Activated CD4-positive, alpha-beta T cell treated with anti-CD3 and anti-CD28 coated beads, Interleukin-2, amount 50 U/mL, for 48 hours (primary cell): Measurements from ENCODE around the gene GJC2.

Experiments used
- DNase-seq, 2 experiments: peaks; one replicate each; pipeline ENCODE4 v3.0.0-alpha.2; 2020

GJC2 gene

DNA sequence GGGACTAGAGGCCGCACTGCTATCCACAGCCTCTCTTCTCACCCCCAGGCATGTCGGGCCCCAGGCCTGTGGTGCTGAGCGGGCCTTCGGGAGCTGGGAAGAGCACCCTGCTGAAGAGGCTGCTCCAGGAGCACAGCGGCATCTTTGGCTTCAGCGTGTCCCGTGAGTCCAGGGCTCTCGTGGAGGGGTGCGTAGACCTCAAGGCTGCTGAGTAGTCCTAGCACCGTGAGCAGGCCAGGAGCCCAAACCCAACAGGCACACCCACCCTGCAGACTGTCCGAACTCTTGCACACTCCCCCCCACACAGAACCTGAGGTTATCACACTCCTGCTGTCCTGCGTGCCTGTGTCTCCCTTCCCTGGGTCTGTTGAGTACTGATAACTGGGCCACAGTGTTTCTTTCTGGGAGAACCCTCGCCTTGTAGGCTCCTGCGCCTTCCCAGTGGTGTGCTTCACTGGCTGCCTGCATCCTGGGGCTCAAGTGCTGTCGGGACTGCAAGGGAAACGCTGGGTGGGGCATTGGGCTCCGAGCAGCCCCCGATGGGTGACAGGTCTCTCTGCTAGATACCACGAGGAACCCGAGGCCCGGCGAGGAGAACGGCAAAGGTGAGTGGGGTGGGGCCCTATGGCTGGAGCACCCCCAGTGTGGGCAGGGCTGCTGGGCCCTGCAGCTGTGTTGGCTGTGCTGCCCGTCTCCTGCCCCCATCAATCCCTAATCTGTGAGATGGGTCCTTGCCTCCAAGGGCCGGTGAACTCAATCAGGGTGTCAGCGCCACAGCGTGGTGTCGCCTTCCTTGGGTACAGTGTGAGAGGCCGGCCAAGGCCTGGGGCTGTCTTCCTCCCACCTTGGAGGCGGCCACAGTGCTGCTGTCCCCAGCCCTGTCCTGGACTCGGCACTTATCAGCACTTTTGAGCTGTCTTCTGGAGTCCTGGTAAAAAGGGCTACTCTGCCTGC is 4.0 kb upstream of the GJC2 start:
- no peak for DNase-seq

DNA sequence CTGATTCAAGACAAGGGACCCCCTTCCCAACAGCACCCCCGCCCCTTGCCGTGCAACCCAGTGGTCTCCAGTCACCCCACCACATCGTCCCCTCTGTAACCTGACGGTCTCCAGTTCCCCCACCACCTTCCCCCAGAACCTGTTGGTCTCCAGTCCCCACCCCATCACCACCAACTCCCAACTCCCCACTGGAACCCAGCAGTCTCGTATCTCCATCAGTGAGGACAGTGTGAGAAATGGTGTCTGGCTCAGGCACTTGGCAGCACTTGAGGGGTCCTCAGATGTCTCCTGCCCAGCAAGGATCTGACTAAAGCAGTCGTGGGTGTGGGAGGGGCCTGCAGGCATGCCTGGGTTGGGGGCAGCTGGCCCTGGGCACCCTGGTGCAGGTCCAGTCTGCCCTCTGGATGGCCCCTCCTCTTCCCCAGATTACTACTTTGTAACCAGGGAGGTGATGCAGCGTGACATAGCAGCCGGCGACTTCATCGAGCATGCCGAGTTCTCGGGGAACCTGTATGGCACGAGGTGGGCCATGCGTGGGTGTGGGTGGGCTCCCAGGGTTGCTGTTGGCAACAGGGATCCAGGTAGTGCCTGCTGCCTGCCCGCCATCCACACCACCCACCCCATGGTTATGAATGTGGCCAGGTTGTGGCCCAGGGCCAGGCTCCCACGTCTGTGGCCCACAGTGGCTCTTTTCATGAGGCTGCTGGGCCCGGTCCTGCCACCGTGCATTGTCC is 3.1 kb upstream of the GJC2 start:
- no peak for DNase-seq

DNA sequence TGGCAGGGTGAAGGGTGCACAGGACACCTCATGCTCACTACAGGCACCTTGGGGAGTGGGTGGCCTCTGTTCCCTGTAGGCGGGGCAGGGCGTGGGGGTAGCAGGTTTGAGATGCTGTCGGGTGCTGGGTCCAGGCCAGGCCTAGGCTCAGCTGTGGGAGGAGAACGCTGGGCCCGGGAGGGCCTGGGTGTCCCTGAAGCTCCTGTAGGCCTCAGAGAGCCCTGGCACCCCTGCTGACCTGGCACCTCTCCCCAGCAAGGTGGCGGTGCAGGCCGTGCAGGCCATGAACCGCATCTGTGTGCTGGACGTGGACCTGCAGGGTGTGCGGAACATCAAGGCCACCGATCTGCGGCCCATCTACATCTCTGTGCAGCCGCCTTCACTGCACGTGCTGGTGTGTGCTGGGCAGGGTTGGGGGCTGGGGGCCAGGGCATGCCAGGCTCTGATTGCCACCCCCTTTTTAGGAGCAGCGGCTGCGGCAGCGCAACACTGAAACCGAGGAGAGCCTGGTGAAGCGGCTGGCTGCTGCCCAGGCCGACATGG is 2.5 kb upstream of the GJC2 start:
- no peak for DNase-seq

DNA sequence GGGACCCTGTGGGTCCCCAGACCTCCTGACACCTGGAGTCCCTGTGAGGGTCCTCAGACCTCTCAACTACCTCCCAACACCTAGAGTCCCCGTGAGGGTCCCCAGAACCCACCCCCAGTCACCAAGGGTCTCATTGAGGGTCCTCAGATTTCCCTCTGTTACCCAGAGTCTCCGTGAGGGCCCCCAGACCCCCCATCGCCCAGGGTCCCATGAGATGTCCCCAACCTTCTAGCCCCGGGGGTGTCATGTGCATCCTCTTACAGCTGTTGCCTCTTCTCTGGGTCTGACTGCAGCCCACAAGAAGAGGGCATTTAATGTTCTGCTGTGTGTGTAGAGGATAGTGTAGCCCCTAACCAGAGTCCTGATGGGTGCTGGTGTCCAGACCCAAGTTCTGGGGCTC is 2.0 kb upstream of the GJC2 start:
- DNase-seq = no peak

DNA sequence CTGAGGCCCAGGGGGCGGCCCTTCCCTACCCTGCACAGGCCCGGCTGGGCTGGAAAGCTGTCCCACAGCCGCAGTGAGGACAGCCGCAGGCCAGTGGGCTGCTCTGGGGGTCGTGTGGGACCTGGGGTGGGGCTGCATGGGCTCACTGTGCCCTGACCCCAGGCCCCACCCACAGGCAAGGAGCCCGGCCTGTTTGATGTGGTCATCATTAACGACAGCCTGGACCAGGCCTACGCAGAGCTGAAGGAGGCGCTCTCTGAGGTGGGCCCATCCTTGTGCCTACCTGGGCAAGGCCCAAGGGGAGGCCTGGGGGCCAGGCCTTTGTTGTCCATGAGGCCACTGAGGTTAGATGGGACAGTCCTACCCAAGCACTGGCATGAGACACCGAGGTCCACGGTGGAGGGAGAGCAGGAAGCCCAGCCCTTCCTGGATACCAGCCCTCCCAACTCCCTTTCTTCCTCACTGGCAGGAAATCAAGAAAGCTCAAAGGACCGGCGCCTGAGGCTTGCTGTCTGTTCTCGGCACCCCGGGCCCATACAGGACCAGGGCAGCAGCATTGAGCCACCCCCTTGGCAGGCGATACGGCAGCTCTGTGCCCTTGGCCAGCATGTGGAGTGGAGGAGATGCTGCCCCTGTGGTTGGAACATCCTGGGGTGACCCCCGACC is 1.4 kb upstream of the GJC2 start:
- DNase-seq = no peak

DNA sequence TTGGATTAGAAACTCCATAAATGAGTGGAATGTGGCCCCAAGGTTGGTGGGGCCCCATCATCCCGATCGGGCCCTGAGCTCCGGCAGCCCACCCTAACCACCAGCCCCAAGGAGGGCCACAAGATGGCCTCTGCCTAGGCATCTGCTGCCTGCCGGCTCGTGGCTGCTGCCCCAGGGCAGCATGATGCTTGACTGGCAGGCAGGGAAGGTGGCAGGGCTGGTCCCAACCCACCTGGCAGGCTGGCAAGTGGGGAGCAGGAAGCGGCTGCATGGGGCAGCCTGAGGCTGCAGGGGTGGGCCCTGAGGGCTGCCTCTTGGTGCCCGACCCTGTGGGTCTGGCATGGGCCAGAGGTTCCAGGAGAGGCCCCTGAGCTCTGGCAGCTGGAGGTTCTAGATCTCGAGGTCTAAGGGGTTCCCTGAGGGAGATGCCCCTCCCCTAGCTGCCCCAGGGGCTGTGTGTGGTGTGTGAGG is 760 bp upstream of the GJC2 start:
- no peak for DNase-seq

DNA sequence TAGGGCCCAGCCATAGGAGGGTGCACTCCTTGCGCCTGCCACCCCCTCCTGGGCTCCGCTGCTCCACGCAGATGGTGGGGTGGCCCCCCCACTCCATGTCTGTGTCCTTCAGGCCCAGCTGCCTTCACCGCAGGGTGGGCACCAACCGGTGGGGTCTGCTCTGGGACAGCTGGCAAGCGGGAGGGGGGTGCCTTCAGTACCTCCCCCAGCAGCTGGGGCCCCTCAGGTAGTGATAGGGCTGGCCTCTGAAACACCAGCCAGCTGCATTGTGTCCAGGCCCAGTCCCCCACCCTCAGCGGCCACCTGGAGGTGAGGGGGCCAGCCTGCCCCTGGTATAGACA is 360 bp downstream of the GJC2 start:
- no peak for DNase-seq

DNA sequence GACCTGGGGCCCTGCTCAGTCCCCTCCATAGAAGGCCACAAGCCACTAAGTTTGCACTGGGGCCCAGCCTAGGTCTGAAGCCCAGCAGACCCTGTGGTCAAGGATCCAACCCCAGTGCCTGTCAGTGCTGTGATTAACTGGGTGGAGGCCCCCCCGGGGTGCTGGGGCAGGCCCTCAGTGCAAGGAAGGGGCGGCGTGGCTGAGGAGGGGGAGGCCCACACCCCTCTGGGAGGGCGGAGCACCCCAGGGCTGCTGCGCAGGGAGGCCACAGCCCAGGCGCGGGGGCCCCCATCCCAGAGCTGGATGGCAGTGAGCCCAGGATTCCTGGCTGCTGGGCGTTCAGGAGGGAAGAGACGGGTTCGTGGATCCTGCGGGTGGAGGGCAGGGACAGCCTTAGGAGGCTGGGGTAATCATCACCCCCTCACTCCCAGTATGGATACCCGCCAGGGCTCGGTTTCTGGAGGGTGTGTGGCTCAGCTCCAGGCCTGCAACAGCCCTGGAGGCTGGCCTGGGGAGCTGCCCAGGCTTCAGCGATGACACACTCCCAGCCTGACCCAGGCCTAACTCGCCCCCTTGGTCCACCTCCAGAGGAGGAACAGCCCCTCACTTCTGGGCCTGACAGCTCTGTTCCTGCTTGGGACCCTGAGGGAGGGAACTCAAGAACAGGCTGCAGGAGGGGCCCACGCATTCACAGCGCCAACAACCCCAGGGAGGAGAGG is 890 bp downstream of the GJC2 start:
- no peak for DNase-seq

DNA sequence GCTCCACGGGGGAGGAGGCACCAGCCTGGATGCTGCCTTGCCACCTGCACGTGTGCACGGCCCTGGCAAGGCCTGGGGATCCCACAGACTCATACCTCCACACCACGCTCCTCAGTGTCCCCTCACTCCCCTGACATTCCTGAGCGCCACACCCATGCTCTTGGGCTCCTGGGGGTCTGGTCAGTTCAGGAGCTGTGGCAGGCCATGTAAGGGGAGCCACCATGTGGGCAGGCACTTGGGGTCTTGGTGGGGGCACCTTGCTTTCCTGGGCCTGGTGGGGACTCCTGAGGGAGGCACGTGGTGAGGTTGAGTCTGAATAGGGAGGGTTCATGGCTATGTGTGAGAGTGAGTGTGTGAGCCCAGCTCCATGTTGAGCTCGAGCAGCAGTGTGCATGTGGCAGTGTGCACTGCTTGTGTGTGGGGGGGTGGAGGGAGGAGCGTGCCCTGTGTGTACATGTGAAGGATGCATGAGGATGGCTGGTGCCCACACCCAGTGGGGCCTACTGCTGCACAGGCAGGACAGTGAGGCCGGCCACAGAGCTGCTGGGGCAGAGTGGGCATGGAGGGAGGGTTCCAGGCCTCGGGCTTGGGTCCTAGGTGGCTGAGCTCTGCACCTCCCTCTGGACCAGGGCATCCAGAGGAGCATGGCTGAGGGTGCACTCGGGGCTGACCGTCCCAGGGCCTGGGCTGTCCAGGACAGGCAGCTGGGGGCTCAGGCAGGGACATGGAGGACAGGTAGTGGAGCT is 1.6 kb downstream of the GJC2 start:
- no peak for DNase-seq

DNA sequence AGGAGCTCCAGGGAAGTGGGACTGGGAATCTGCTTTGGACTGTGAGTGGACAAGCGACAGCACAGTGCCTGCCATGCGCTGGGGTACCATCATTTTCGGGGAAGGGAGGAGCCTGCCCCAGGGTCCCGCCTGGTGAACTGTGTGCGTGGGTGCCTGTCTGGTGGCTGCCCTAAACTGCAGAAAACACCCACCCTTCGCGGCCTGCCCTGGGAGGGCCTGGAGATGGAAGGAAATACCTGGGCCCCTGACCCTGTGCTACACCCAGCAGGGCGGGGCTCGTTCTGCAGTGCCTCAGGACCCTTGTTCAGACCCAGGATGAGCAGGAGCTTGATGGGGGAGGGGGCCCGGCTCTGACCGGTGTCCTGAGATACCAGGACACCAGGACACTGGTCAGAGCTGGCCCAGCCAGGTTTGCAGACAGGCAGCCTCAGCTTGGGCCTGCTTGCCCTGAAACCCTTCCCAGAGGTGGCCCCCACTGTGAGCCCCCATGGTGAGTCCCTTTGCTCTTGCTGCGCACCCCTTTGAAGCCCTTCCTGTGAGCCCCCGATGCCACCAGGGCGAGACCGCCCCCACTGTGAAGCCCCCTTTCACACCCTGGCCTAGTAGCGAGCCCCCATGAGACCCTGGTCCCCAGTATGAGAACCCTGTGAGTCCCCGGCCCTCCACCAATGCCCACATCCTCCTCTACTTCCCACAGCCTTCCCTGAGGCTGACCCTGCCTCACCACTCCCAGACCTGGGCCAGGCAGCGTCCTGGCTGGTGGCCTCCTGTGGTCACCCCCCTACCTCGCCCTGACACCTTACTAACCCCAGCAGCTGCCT is 2.6 kb downstream of the GJC2 start:
- DNase-seq = no peak

DNA sequence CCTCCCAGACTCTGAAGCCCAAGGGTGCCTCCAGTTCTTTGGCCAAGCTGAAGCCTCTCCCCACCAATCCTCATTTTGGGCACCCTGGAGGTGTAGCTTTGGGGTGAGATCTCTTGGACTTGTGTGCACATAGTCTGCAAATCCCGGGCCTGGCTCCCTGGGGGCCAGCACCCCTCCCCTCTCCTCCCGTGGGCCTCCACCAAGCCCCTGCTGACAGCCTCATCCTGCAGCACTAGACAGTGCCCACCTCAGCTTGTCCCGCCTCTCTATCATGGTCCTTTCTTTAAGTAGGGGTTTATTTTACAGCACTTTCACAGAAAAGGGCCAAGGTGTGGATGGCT is 3.2 kb downstream of the GJC2 start:
- no peak for DNase-seq

DNA sequence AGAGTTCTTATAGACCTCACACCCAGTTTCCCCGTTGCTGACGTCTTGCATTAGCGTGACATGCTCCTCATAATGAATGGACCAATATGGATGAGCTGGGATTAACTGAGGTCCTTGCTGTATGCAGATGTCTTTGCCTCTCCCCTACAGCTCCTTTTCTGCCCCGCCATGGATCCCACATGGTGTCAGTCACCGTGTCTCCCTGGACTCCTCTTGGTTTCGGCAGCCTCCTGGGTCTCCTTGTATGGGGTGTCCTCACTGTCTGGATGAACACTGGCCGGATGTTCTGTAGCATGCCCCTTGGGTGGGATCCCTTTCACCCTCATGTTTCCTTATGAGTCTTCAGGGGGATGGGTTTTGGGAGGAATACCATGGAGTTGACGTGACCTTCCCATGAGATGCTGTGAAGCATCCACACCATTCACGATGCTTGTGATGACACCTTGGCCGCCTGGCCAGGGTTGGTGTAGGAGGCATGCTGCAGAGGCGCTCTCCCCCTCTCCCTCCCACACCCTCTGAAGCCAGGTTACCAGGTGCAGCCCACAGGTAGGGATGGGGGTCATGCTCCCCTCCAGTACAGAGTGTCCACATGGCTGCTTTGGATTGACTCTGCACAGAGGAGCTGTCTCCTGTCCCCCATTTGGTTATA is 4.4 kb downstream of the GJC2 start:
- DNase-seq = no peak

DNA sequence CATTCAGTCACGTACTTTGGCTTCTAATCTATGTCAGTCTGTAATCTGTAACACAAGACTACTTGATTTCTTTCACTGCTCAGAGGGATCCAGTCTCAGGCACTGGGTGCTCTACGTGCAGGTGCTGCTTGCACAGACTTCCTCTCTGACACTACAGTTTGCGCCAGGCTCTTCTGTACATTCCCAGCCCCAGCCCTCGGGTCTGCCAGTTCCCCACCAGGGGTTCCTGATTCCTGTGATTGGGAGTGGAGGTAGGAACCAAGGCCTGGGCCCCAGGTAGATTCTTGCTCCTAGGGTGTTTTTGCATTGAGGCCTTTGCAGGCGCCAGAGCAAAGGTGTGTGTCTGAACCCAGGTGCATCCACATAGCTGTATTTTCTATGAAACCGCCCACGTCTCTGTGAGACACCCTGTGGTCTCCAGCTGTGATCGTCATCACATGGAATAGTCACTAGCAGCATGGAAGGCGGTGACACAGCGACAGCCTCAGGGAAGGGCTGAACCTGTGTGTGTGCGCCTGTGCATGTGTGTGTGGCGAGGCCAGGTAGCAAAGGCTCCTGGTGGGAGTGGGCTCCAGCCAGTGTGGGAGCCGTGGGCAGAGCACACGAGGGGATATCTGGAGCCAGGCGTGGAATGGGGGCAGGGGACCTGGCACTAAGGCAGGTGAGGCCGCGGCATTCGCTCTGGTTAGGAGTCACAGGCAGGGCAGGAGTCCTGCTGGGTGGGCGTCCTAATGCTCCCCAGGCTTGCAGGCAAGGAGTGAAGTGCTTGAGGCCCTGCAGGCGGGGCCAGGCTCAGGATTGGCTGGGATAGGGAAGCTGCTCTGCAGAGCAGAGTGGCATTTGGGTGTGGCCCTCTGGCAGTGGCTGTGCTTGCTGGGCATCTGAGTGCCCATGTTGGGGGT is 5.2 kb downstream of the GJC2 start:
- DNase-seq = peak; percentile 29 to 51

DNA sequence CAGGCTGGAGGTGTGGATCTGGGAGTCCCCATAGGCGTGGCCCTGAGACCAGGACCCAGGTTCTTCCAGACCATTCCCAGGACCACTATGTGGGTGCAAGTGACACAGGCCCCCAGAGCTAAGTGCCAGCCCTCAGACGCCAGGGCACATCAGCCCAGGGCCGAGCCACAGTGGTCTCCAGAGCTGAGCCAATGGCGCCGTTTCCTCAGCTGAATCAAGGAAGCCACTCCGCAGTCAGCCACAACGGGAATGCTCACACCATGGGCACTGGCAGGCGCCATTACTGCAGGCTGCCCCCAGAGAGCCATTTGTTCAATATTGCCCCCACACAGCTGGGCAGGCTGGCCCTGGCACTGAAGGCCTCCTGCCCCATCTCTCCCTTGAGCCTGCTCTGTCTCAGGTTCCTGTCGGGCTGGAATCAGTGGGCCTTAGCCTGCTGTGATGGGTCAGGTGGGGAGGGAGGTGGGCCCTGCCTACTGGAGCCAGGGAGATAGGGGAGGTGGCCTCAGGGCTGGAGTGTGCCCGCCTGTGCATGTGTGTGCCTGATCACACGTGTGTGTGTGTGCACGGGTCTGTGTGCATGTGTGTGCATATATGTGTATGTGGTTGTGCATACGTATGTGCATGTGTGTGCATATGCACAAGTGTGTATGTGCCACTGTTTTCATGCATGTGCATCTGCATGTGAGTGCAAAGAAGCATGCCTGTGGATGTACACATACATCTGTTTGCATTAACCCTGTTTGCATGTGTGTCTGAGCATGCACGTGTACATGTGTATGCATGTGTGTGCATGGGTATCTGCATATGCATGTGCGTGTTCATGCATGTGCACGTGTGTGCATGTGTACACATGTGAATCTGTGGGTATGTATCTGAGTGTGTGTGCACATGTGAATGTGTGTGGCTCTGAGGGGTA is 6.1 kb downstream of the GJC2 start:
- no peak for DNase-seq

DNA sequence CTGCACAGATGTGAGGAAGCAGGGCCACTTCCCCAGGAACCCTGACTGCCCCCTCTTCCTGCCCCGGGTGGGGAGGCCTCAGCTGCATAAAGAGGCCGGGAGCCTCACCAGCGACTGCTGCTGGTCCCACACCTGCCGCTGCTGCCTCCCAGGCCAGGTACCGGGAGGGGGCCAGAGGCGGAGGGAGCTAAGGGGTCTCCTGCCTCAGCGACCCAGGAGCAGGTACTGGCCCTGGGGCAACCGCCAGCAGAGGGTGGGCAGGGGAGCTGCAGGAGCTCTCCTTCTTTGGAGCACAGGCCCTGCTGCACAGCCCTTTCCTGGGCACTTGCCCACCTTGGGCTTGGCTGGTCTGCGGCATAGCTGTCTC is 6.8 kb downstream of the GJC2 start:
- no peak for DNase-seq

DNA sequence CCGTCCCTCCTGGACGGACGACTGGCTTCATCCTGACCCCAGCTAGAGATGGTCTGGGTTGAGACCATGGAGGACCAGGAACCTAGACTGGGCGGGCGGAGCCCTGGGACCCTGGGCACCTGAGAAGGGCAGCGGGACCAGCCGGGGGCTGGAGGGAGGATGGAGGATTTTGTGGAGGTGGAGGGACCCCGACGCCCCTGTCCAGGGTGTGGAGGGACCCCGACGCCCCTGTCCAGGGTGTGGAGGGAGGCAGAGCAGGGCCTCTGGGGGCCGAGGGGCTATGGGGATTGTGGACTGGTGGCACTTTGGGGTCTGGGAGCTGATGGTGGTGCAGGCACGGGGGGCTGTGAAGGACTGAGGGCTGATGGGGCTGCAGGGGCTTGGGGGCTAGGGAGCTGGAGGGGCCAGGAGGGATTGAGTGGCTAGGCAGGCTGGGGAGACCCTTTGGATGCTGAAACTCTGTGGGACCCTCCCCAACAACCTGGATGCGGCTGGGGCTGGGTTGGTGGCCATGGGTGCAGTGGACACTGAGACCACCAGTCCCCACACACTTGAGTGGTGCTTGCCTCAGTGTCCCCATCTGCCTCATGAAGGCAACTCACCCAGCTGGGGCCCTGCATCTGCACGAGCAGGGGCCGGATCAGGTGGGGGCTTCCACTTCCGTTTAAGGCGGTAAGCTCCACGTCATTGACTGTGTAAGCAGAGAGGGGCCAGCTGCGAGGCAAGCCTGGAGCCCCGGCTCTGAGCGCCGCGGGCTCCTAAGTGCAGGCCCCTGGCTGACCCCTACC is 7.4 kb downstream of the GJC2 start:
- DNase-seq = no peak

DNA sequence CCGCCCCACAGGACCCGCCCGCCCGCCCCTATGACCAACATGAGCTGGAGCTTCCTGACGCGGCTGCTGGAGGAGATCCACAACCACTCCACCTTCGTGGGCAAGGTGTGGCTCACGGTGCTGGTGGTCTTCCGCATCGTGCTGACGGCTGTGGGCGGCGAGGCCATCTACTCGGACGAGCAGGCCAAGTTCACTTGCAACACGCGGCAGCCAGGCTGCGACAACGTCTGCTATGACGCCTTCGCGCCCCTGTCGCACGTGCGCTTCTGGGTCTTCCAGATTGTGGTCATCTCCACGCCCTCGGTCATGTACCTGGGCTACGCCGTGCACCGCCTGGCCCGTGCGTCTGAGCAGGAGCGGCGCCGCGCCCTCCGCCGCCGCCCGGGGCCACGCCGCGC is 8.0 kb downstream of the GJC2 start:
- no peak for DNase-seq
